ENCODE measurements around the gene CSRP1.

The CSRP1 gene

GRCh38 chr1:201448990-201449389 is 57.9 kb downstream of the CSRP1 start:
- no peak overlapping the region for H3K9ac ChIP-seq (ENCODE audit: low read length in 2 of 2)
- peak overlapping the region; percentile 11 for H3K27ac ChIP-seq (ENCODE audit: low read length)
- peaks cover 24% of the 10 kb centered on the region for H3K4me1 ChIP-seq (ENCODE audit: control insufficient read depth, insufficient read depth, low read length)
- no peaks in the 10 kb centered on the region for H3K9me3 ChIP-seq (ENCODE audit: control insufficient read depth in 2 of 2, low read length in 2 of 2)
- no peaks in the 10 kb centered on the region for H3K27me3 ChIP-seq (ENCODE audit: control insufficient read depth in 1 of 2, insufficient read depth in 2 of 2, low read length in 2 of 2)
- no peak overlapping the region for H3K4me3 ChIP-seq (ENCODE audit: low read length in 2 of 2)
- H3K36me3 ChIP-seq (ENCODE audit: control insufficient read depth in 2 of 2, insufficient read depth in 2 of 2, low read length in 2 of 2) = no peaks in the 10 kb centered on the region

DNA sequence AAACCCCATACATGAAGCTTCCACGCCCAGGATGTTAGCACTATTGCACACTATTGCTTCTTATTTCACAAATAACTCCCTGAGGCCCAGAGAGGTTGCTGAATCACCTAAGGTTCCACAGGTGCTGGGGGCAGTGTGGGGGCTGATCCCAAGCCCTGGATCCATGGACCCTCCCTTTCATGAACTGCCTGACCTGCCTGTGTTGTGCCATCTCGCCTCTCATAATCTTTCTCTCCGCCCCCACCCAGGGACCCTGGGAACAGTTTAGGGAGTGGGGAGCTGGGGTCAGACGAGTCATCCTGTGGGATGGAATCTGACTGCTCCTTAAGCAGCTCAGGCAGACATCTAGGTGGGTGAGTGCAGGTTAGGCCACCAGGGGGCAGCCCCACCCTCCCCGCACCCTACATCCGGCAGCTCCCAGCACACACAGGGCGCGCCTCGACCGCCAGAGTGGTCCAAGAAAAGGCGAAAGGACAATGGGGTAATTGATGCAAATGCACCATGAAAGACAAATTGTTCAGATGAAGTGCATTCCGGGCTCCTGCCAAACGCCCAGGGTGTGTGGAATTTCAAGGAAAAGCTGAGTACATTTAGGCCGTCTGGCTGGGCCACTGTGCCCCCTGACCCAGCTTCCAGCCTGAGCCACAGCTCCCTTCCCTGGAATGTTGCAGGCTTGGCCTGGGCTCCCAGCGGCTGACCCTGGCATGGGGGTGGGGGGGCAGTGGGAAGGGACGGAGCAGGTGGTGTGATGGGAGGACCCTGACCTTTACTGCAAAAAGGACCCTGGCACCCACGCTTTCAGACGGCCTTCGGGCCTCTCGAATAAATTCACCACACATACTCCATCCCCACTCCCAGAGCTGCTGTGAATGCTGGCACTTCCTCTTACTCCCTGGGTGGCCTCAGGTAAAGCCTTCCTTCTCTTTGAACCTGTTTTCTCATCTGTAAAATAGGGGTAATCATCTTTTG is 58.7 kb downstream of the CSRP1 start:
- H3K4me1 ChIP-seq (ENCODE audit: control insufficient read depth, insufficient read depth, low read length) = peaks cover 24% of the 10 kb centered on the region
- peak overlapping the region; percentile 11 for H3K27ac ChIP-seq (ENCODE audit: low read length)

GRCh38 chr1:201445310-201445709 is 61.6 kb downstream of the CSRP1 start:
- H3K27ac ChIP-seq (ENCODE audit: low read length) = no peak overlapping the region
- no peak overlapping the region for H3K9ac ChIP-seq (ENCODE audit: low read length in 2 of 2)
- H3K4me1 ChIP-seq (ENCODE audit: control insufficient read depth, insufficient read depth, low read length) = peaks cover 16% of the 10 kb centered on the region
- H3K27me3 ChIP-seq (ENCODE audit: control insufficient read depth in 1 of 2, insufficient read depth in 2 of 2, low read length in 2 of 2) = no peaks in the 10 kb centered on the region
- H3K36me3 ChIP-seq (ENCODE audit: control insufficient read depth in 2 of 2, insufficient read depth in 2 of 2, low read length in 2 of 2) = no peaks in the 10 kb centered on the region
- no peaks in the 10 kb centered on the region for H3K9me3 ChIP-seq (ENCODE audit: control insufficient read depth in 2 of 2, low read length in 2 of 2)
- H3K4me3 ChIP-seq (ENCODE audit: low read length in 2 of 2) = no peak overlapping the region

More for the DNA sequence above, 58.7 kb downstream of the CSRP1 start:
- no peaks in the 10 kb centered on the region for H3K36me3 ChIP-seq (ENCODE audit: control insufficient read depth in 2 of 2, insufficient read depth in 2 of 2, low read length in 2 of 2)
- peak overlapping the region; percentile 33 to 40 for H3K4me3 ChIP-seq (ENCODE audit: low read length in 2 of 2)
- H3K27me3 ChIP-seq (ENCODE audit: control insufficient read depth in 1 of 2, insufficient read depth in 2 of 2, low read length in 2 of 2) = no peaks in the 10 kb centered on the region
- no peak overlapping the region for H3K9ac ChIP-seq (ENCODE audit: low read length in 2 of 2)
- no peaks in the 10 kb centered on the region for H3K9me3 ChIP-seq (ENCODE audit: control insufficient read depth in 2 of 2, low read length in 2 of 2)

GRCh38 chr1:201444792-201445191 is 62.1 kb downstream of the CSRP1 start:
- H3K27me3 ChIP-seq (ENCODE audit: control insufficient read depth in 1 of 2, insufficient read depth in 2 of 2, low read length in 2 of 2) = no peaks in the 10 kb centered on the region
- H3K9ac ChIP-seq (ENCODE audit: low read length in 2 of 2) = no peak overlapping the region
- no peaks in the 10 kb centered on the region for H3K36me3 ChIP-seq (ENCODE audit: control insufficient read depth in 2 of 2, insufficient read depth in 2 of 2, low read length in 2 of 2)
- no peak overlapping the region for H3K4me3 ChIP-seq (ENCODE audit: low read length in 2 of 2)
- no peak overlapping the region for H3K27ac ChIP-seq (ENCODE audit: low read length)
- H3K4me1 ChIP-seq (ENCODE audit: control insufficient read depth, insufficient read depth, low read length) = peaks cover 16% of the 10 kb centered on the region
- H3K9me3 ChIP-seq (ENCODE audit: control insufficient read depth in 2 of 2, low read length in 2 of 2) = no peaks in the 10 kb centered on the region

DNA sequence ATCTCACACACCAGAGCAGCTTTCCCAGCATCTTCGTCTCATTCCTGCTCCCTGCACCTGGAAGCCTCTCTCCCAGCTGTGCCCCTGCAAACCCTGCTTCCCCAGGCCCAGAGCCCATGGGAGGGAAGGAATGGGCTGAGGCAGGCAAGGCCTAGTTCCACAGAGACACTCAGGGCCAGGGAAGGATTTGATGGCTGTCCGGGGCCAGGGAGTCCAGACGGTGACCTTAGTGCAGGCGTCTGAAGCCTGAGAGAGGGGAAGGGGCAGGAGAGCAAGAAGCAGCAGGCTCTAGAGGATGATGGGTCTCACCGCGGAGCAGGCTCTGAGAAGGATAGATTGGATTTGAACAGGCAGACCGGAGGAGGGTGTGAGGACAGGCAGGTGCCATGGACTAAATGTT is 63.2 kb downstream of the CSRP1 start:
- Histone ChIP-seq H3K27me3 (ENCODE audit: control insufficient read depth in 1 of 2, insufficient read depth in 2 of 2, low read length in 2 of 2) (no peaks in the 10 kb centered on the region), H3K4me3 (ENCODE audit: low read length in 2 of 2) (no peak overlapping the region), H3K9ac (ENCODE audit: low read length in 2 of 2) (no peak overlapping the region), H3K4me1 (ENCODE audit: control insufficient read depth, insufficient read depth, low read length) (peaks cover 9% of the 10 kb centered on the region), H3K36me3 (ENCODE audit: control insufficient read depth in 2 of 2, insufficient read depth in 2 of 2, low read length in 2 of 2) (no peaks in the 10 kb centered on the region), H3K27ac (ENCODE audit: low read length) (no peak overlapping the region), H3K9me3 (ENCODE audit: control insufficient read depth in 2 of 2, low read length in 2 of 2) (no peaks in the 10 kb centered on the region)

DNA sequence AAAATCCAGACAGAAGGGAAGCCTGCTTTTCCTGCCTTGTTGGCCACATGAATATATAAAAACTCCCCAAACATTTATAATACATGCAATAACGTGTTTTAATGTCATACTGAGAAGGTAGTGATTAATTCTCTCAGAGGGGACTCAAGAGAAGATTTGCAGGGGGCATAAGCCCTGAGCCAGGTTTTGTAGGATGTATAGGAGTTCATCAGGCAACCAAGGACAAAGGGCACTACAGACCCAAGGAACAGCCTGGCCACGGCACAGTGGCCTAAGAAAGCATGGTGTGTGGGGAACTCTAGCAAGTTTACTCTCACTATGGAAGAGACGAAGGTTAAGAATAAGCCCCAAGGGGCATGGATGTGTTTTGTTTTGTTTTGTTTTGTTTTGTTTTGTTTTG is 70.0 kb downstream of the CSRP1 start:
- no peak overlapping the region for H3K27ac ChIP-seq (ENCODE audit: low read length)
- H3K9ac ChIP-seq (ENCODE audit: low read length in 2 of 2) = no peak overlapping the region
- no peaks in the 10 kb centered on the region for H3K36me3 ChIP-seq (ENCODE audit: control insufficient read depth in 2 of 2, insufficient read depth in 2 of 2, low read length in 2 of 2)
- no peaks in the 10 kb centered on the region for H3K9me3 ChIP-seq (ENCODE audit: control insufficient read depth in 2 of 2, low read length in 2 of 2)
- peaks cover 10% of the 10 kb centered on the region for H3K4me1 ChIP-seq (ENCODE audit: control insufficient read depth, insufficient read depth, low read length)
- no peak overlapping the region for H3K4me3 ChIP-seq (ENCODE audit: low read length in 2 of 2)
- H3K27me3 ChIP-seq (ENCODE audit: control insufficient read depth in 1 of 2, insufficient read depth in 2 of 2, low read length in 2 of 2) = no peaks in the 10 kb centered on the region

- Histone ChIP-seq H3K9ac (ENCODE audit: low read length in 2 of 2) (no peak overlapping the region), H3K4me1 (ENCODE audit: control insufficient read depth, insufficient read depth, low read length) (peaks cover 10% of the 10 kb centered on the region), H3K4me3 (ENCODE audit: low read length in 2 of 2) (no peak overlapping the region), H3K27me3 (ENCODE audit: control insufficient read depth in 1 of 2, insufficient read depth in 2 of 2, low read length in 2 of 2) (no peaks in the 10 kb centered on the region), H3K27ac (ENCODE audit: low read length) (no peak overlapping the region), H3K36me3 (ENCODE audit: control insufficient read depth in 2 of 2, insufficient read depth in 2 of 2, low read length in 2 of 2) (no peaks in the 10 kb centered on the region), H3K9me3 (ENCODE audit: control insufficient read depth in 2 of 2, low read length in 2 of 2) (no peaks in the 10 kb centered on the region)
These were observed 70.5 kb downstream of the CSRP1 start for GRCh38 chr1:201436393-201436792.

DNA sequence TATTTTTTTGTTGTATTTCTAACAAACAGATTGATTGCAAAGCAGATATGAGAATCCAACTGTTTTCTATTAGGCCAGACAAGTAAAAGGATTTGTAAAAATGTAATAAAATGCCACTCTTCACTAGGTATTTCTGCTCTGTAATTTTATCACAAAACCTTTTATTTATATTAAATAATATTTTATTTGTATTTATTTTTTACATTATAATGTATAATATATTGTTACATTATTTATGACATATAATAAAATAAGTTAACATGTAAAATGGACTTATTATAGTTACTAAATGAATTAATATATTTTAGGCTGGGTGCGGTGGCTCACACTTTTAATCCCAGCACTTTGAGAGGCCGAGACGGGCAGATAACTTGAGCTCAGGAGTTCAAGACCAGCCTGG is 72.7 kb downstream of the CSRP1 start:
- peaks cover 10% of the 10 kb centered on the region for H3K4me1 ChIP-seq (ENCODE audit: control insufficient read depth, insufficient read depth, low read length)
- no peak overlapping the region for H3K27ac ChIP-seq (ENCODE audit: low read length)
- no peaks in the 10 kb centered on the region for H3K36me3 ChIP-seq (ENCODE audit: control insufficient read depth in 2 of 2, insufficient read depth in 2 of 2, low read length in 2 of 2)
- H3K27me3 ChIP-seq (ENCODE audit: control insufficient read depth in 1 of 2, insufficient read depth in 2 of 2, low read length in 2 of 2) = no peaks in the 10 kb centered on the region
- no peak overlapping the region for H3K4me3 ChIP-seq (ENCODE audit: low read length in 2 of 2)
- H3K9me3 ChIP-seq (ENCODE audit: control insufficient read depth in 2 of 2, low read length in 2 of 2) = no peaks in the 10 kb centered on the region
- H3K9ac ChIP-seq (ENCODE audit: low read length in 2 of 2) = no peak overlapping the region

GRCh38 chr1:201433609-201434008 is 73.3 kb downstream of the CSRP1 start:
- H3K36me3 ChIP-seq (ENCODE audit: control insufficient read depth in 2 of 2, insufficient read depth in 2 of 2, low read length in 2 of 2) = no peaks in the 10 kb centered on the region
- no peak overlapping the region for H3K9ac ChIP-seq (ENCODE audit: low read length in 2 of 2)
- no peak overlapping the region for H3K27ac ChIP-seq (ENCODE audit: low read length)
- H3K4me1 ChIP-seq (ENCODE audit: control insufficient read depth, insufficient read depth, low read length) = peaks cover 10% of the 10 kb centered on the region
- no peak overlapping the region for H3K4me3 ChIP-seq (ENCODE audit: low read length in 2 of 2)
- H3K27me3 ChIP-seq (ENCODE audit: control insufficient read depth in 1 of 2, insufficient read depth in 2 of 2, low read length in 2 of 2) = no peaks in the 10 kb centered on the region
- H3K9me3 ChIP-seq (ENCODE audit: control insufficient read depth in 2 of 2, low read length in 2 of 2) = no peaks in the 10 kb centered on the region

All from stomach smooth muscle (tissue), 2 donors.